Ramos (cell line): ENCODE data around the gene HBZ.
"Not testable (repeated sequence)": the region's sequence is repeated elsewhere in the genome, so short reads cannot be mapped to it uniquely, and the experiment has no call there.

Experiments
- in situ Hi-C: fragments of 300-500 bp; cut with MboI; formaldehyde crosslinking; loops from one replicate; pipeline ENCODE4 v1.14.3; 2022; ENCODE audit warnings: low sequenced_read_pairs; ENCODE audit not compliant: unreplicated experiment

HBZ gene

DNA sequence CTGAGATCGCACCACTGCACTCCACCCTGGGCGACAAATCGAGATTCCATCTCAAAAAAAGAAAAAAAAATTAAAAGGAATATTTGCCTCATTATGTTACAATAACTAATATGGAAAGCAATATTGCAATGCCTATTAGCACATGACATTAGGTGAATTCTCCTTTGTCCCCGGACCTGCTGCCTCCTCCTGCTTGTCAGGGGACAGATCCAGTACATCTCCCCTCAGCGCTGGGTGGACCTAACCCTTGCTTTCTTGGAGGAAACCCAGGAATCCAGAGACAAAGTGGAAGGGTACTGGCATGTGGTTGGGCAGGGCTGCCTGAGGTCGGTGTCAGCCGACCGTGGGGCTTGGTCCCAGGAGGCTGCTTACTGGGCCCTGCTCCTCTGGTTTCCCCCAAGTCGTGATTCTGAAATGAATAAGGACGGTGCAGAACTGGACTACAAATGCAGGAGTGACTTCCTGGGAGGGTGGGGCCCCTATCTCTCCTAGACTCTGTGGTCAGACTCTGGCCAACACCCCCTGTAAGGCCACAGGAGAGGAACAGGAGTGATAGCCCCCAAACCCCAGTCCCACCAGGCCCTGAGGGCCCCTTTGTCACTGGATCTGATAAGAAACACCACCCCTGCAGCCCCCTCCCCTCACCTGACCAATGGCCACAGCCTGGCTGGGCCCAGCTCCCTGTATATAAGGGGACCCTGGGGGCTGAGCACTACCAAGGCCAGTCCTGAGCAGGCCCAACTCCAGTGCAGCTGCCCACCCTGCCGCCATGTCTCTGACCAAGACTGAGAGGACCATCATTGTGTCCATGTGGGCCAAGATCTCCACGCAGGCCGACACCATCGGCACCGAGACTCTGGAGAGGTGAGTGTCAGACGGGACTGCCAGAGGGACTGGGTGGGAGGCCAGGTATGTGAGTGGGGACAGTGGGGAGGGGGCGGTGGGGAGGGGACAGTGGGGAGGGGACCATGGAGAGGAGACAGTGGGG lies at the start of gene HBZ:
Gene HBZ (plus strand): TSS at position 504 of the 988 bp plus-strand sequence. CDS start 266 bp downstream, at position 770.
- in situ Hi-C loops: no loop called here

DNA sequence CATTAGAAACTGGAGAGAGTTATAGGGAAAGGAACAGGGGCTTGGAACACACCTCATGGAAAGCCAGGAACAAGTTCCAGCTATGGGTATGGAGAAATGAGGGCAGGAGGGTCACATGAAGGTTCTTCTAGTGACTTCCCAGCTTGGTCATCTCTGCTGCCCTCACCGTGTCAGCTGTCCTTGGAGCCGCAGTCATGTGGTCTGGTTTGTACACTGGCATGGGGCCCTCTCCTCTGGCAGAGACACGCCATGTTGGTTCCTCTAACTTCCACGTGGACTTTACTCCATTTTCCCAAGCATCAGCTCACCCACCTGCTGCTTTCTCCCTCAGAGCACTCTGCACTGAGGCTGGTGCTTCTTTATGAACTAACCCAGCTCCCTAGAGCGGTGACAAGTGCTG lies 48.1 kb upstream of the HBZ start:
- in situ Hi-C loops: no loop called here

DNA sequence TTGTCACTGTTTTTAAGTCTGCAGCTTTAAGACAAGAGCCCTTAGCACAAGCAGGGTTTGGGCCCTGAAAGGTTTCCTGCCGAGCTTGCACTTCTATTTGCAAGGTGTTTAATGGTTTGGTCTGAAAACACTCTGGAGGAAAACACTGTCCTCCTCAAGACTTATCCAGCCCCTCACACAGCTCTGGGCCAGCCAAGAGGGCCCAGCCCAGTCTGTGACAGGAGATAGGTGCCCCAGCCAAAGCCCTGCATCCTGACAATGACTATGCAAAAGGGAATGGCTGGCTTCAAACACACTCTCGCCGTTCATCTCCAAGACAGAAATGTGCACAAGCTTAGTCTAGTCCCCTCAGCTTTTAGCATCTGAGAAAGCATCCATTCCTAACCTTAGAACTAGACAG lies 47.5 kb upstream of the HBZ start:
- in situ Hi-C loops: loop anchor here (5.0 kb wide), 1 partner anchor 87 kb away; no protein-coding TSS in a partner anchor

DNA sequence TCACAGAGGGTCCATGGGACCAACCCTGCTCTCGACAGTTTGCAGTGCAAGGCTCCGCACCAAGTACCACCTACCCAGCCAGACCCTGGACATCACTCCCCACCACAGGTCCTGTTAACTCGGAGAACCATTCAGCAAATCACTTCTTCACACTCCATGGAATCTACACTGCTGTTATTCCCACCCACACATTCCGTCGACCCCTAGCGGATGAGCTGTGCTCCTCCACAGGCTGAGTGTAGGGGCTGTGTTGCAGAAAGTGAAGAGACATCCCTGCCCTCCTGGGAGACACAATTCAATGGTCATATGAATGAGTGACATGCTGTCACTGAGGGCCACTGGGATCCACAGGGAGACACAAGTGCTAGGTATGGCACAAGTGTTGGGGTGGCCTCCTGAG lies 46.9 kb upstream of the HBZ start:
- in situ Hi-C loops: loop anchor here (5.0 kb wide), 1 partner anchor 87 kb away; no protein-coding TSS in a partner anchor

GRCh38 chr16:106623-107324 lies 45.7 kb upstream of the HBZ start:
- in situ Hi-C loops: loop anchor here (5.0 kb wide), 1 partner anchor 86 kb away; no protein-coding TSS in a partner anchor

- in situ Hi-C loops: no loop called here
Measured at GRCh38 chr16:112153-112840, 40.1 kb upstream of the HBZ start.

DNA sequence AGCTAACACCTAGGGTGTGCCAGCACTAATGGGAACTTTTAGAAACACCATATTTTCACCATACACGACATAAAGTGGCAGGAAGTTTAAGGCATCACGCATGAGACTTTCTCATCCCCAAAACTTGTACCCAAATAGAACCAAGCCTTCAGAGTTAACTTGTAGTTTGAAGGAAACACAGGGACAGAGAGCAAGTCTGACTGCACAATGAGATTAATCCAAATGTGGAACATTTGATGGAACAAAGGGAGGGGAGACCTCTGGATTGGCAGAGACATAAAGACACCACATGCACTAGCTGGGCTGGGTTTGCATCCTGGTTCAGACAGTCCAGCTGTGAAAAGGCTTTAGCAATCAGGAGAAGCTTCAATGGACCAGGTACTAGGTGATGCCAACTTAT lies 38.1 kb upstream of the HBZ start:
- in situ Hi-C loops: no loop called here

- in situ Hi-C loops: no loop called here
Measured at GRCh38 chr16:116015-116414, 36.4 kb upstream of the HBZ start.

- in situ Hi-C loops: no loop called here
Measured at GRCh38 chr16:117379-118365, 34.8 kb upstream of the HBZ start.

DNA sequence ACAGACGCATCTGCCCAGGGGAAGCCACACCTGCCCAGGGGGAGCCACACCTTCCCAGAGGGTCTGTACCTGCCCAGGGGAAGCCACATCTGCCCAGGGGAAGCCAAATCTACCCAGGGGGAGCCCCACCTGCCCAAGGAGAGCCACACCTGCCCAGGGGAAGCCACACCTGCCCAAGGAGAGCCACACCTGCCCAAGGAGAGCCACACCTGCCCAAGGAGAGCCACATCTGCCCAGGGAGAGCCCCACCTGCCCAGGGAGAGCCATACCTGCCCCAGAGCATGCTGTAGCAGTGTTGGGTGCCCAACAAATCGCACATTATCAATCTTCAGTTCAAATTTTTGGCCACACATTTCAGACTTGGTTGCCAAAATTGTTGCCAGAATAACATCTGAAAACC lies 33.6 kb upstream of the HBZ start:
- in situ Hi-C loops: no loop called here

DNA sequence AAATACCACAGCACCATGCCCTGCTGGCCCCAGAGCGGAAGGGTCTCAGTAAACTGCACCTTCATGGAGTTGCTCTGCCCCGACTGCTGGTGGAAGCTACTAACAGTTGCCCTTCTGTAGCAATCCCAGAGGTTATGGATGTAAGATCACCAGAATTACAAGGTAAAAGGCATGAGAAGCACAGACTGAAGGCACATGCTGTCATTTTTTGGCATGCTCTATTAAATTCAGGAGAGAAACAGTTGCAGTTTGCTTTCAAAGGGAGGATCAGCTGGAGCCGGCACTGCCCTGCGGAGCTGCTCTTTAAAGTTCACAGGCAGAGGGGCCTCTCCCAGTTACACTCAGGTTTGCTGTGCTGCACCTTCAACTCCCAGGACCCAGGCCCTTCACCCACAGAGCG lies 33.1 kb upstream of the HBZ start:
- in situ Hi-C loops: no loop called here

GRCh38 chr16:119835-120491 lies 32.5 kb upstream of the HBZ start:
- in situ Hi-C loops: no loop called here

DNA sequence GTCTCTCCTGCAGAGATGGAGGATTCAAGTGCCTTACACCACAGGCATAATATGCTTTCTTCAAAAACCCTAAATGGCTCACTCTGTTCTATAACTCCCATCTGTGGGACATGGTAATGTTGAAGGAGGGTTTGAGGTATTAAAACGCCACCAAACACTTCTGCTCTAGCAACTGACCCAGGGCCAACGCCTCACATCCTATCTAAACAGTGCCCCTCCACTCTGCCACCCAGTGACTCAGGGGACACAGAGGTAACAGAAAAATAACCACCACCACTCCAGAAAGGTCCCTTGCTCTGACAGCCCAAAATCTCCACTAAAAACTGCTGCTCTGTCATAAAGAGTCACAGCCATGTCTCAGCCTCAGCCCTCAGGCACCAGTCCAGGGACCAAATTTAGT lies 31.7 kb upstream of the HBZ start:
- in situ Hi-C loops: no loop called here

- in situ Hi-C loops: no loop called here
Measured at GRCh38 chr16:122361-122760, 30.1 kb upstream of the HBZ start.

GRCh38 chr16:123558-124350 lies 28.7 kb upstream of the HBZ start:
- in situ Hi-C loops: not testable (repeated sequence)

DNA sequence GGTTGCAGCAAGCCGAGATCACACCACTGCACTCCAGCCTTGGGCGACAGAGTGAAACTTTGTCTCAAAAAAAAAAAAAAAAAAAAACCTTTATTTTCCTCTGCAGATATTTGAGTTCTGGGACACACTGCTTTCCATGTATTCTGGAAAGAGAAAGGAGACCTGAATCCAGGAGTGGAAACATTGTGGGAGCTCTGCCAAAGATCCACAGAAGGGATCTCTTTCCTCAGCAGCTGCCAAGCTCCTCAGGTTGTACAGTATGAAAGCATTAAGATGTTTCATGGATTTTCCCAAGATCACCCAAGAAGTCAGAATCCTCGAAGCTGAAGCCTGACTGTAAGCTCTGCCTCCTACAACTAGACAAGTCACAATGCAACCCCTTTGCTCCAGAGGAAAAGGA lies 27.4 kb upstream of the HBZ start:
- in situ Hi-C loops: no loop called here

- in situ Hi-C loops: no loop called here
Measured at GRCh38 chr16:129075-129474, 23.4 kb upstream of the HBZ start.

DNA sequence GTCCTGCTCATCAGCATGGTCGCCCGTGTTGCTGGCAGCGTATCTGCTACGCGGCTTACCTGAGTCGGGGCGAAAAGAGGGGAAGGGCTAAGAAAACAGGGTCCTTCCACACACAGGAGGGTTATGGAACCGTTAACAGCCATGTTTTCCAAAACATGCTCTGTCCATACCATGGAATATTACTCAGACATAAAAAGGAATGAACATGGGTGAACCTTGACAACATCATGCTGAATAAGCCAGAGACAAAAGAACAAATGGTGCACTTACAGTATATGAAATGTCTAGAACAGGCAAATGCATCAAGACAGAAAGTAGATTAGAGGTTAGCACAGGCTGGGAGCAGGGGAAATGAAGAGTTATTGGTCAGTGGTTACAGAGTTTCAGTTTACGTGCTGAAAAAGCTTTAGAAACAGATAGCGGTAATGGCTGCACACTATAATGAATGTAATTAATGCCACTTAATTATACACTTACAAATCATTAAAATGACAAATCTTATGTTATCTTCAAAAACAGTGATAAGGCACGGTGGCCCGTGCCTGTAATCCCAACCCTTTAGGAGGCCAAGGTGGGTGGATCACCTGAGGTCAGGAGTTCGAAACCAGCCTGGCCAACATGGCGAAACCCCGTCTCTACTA lies 21.8 kb upstream of the HBZ start:
- in situ Hi-C loops: no loop called here
